Keratinocyte (primary cell): ENCODE results near the gene BPTF.
"Not testable (repeated sequence)": the region's sequence is repeated elsewhere in the genome, so short reads cannot be mapped to it uniquely, and the experiment has no call there.

ENCODE experiments used
- EZH2 ChIP-seq: IDR thresholded peaks from one replicate; pipeline ENCODE4 v1.6.1; 2012; ENCODE audit warnings: inconsistent platforms, mild to moderate bottlenecking, low read length, moderate library complexity
- TF ChIP-seq, protein P1 (sequence below), 3 experiments: IDR thresholded peaks in 1 of 3; conservative IDR thresholded peaks in 1 of 3; optimal IDR thresholded peaks in 1 of 3; 2 replicates in 2 of 3; 3 replicates in 1 of 3; pipeline versions ENCODE3 to v1.5.1; 2011; ENCODE audit warnings: low read length in 3 of 3, mild to moderate bottlenecking in 3 of 3, moderate library complexity in 2 of 3, control low read depth in 1 of 3, inconsistent platforms in 1 of 3; ENCODE audit not compliant: insufficient read depth in 2 of 3; ENCODE audit errors: extremely low read depth in 1 of 3

DNA sequence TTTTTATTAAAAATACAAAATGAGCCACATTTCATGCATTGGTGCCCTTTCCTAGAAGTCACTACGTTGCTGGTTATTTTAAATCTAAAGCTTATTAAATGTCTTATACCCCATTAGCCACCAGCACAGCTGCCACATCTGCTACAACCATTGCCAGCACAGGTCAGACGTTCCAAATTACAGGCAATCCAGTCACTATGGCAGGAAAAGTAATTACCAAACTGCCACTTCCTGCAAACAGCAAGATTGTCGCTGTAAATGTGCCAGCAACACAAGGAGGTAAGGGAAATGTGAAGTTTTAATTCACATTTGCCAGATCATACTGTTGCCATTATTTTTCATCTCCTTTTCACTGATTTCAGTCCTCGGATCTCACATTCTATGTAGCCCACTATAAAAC is 103.5 kb downstream of the BPTF start:
- TF ChIP-seq, protein P1, sequence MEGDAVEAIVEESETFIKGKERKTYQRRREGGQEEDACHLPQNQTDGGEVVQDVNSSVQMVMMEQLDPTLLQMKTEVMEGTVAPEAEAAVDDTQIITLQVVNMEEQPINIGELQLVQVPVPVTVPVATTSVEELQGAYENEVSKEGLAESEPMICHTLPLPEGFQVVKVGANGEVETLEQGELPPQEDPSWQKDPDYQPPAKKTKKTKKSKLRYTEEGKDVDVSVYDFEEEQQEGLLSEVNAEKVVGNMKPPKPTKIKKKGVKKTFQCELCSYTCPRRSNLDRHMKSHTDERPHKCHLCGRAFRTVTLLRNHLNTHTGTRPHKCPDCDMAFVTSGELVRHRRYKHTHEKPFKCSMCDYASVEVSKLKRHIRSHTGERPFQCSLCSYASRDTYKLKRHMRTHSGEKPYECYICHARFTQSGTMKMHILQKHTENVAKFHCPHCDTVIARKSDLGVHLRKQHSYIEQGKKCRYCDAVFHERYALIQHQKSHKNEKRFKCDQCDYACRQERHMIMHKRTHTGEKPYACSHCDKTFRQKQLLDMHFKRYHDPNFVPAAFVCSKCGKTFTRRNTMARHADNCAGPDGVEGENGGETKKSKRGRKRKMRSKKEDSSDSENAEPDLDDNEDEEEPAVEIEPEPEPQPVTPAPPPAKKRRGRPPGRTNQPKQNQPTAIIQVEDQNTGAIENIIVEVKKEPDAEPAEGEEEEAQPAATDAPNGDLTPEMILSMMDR (optimal IDR thresholded peaks at IDR 0.05 in 1 of 3, IDR thresholded peaks at IDR 0.05 in 1 of 3, conservative IDR thresholded peaks at IDR 0.05 in 1 of 3; ENCODE audit: extremely low read depth in 1 of 3, insufficient read depth in 2 of 3, low read length in 3 of 3) = not testable (repeated sequence)
- not testable (repeated sequence) for TF ChIP-seq EZH2
